Liver (tissue), 9 donors: ENCODE results near the gene TBX2. TPM values are rescaled to one million over a fixed set of nuclear protein-coding genes. Genes with fewer than 3 reads are reported as not detected.

Source experiments
- DNase-seq: peaks from one replicate; pipeline ENCODE4 v3.0.0-alpha.2; 2017; ENCODE audit warnings: low spot score
- H3K27ac ChIP-seq, 2 donors: one replicate each; pipeline ENCODE4 v1.7.0; 2013; ENCODE audit warnings: inconsistent platforms in 2 of 2, low read length in 2 of 2, control low read depth in 1 of 2, low read depth in 1 of 2, mild to moderate bottlenecking in 1 of 2
- H3K27me3 ChIP-seq, 4 donors: one replicate each; pipeline versions ENCODE4 v1.6.1 to v1.7.0; 2013; ENCODE audit warnings: low read length in 3 of 4, inconsistent platforms in 1 of 4, mild to moderate bottlenecking in 1 of 4, moderate library complexity in 1 of 4; ENCODE audit not compliant: control insufficient read depth in 4 of 4, insufficient read depth in 4 of 4
- H3K36me3 ChIP-seq, 4 donors: one replicate each; pipeline versions ENCODE4 v1.6.1 to v1.7.0; 2013; ENCODE audit warnings: low read length in 3 of 4, mild to moderate bottlenecking in 3 of 4, low read depth in 1 of 4, moderate library complexity in 1 of 4; ENCODE audit not compliant: control insufficient read depth in 4 of 4, insufficient read depth in 3 of 4
- H3K4me1 ChIP-seq, 4 donors: one replicate each; pipeline versions ENCODE4 v1.6.1 to v1.7.0; 2013; ENCODE audit warnings: low read length in 3 of 4, mild to moderate bottlenecking in 3 of 4, moderate library complexity in 1 of 4; ENCODE audit not compliant: control insufficient read depth in 4 of 4, insufficient read depth in 4 of 4
- H3K4me3 ChIP-seq, 3 donors: one replicate each; pipeline versions ENCODE4 v1.6.1 to v1.7.0; 2013; ENCODE audit warnings: low read length in 3 of 3, control low read depth in 1 of 3, low read depth in 1 of 3, mild to moderate bottlenecking in 1 of 3
- H3K9ac ChIP-seq, 2 donors: one replicate each; pipeline ENCODE4 v1.7.0; 2013; ENCODE audit warnings: low read length in 2 of 2, mild to moderate bottlenecking in 2 of 2, moderate library complexity in 2 of 2, control low read depth in 1 of 2, low read depth in 1 of 2
- H3K9me3 ChIP-seq, 4 donors: one replicate each; pipeline versions ENCODE4 v1.6.1 to v1.7.0; 2013; ENCODE audit warnings: low read length in 3 of 4; ENCODE audit not compliant: control insufficient read depth in 4 of 4
- EGR1 ChIP-seq, 2 donors: IDR thresholded peaks; 2 replicates each; pipeline ENCODE4 v1.6.1; 2016 to 2018; ENCODE audit warnings: antibody characterized with exemption in 2 of 2, low read depth in 2 of 2
- FOXA1 ChIP-seq: IDR thresholded peaks from 2 replicates; pipeline ENCODE4 v1.6.1; 2016; ENCODE audit warnings: antibody characterized with exemption
- FOXA2 ChIP-seq: IDR thresholded peaks from 2 replicates; pipeline ENCODE4 v1.6.1; 2016; ENCODE audit warnings: antibody characterized with exemption
- GABPA ChIP-seq, 2 donors: IDR thresholded peaks in 1 of 2; conservative IDR thresholded peaks in 1 of 2; 2 replicates each; pipeline ENCODE4 v1.6.1; 2016; ENCODE audit warnings: antibody characterized with exemption in 2 of 2, mild to moderate bottlenecking in 1 of 2, moderate library complexity in 1 of 2
- HNF4A ChIP-seq, 2 donors: conservative IDR thresholded peaks; 2 replicates each; pipeline ENCODE4 v1.6.1; 2016; ENCODE audit warnings: antibody characterized with exemption in 2 of 2, mild to moderate bottlenecking in 2 of 2
- HNF4G ChIP-seq: IDR thresholded peaks from 2 replicates; pipeline ENCODE4 v1.6.1; 2016; ENCODE audit warnings: antibody characterized with exemption
- JUND ChIP-seq, 2 donors: IDR thresholded peaks; 2 replicates each; pipeline ENCODE4 v1.6.1; 2016; ENCODE audit warnings: antibody characterized with exemption in 2 of 2
- NR2F2 ChIP-seq: IDR thresholded peaks from 2 replicates; pipeline ENCODE4 v1.6.1; 2016; ENCODE audit warnings: antibody characterized with exemption
- RAD21 ChIP-seq, 2 donors: IDR thresholded peaks; 2 replicates each; pipeline ENCODE4 v1.6.1; 2016; ENCODE audit warnings: antibody characterized with exemption in 2 of 2, mild to moderate bottlenecking in 2 of 2
- RXRA ChIP-seq, 2 donors: IDR thresholded peaks; 2 replicates each; pipeline ENCODE4 v1.6.1; 2017 to 2018; ENCODE audit warnings: antibody characterized with exemption in 2 of 2, mild to moderate bottlenecking in 1 of 2
- SP1 ChIP-seq: IDR thresholded peaks from 2 replicates; pipeline ENCODE4 v1.6.1; 2018; ENCODE audit warnings: antibody characterized with exemption, mild to moderate bottlenecking
- TAF1 ChIP-seq: conservative IDR thresholded peaks from 2 replicates; pipeline ENCODE4 v1.6.1; 2016; ENCODE audit warnings: antibody characterized with exemption, mild to moderate bottlenecking
- WGBS: extraction: QIAGEN DNeasy Blood & Tissue Kit; methylation state at CpG from one replicate; pipeline ENCODE4 v1.1.7; 2013; 5-methylcytosine and 5-hydroxymethylcytosine counted together
- polyA plus RNA-seq, 2 donors: library from polyadenylated mRNA; stranded (reverse) in 1 of 2; unstranded in 1 of 2; fragments of 200-250 nt in 1 of 2; fragments of >200 nt in 1 of 2; fragmentation: Nextera tagmentation in 1 of 2; extraction: Ambion mirVana in 1 of 2; gene quantifications; one replicate each; pipeline versions ENCODE4 v1.2.1 to v1.2.3, GENCODE V29; 2013 to 2015
- total RNA-seq, 2 donors: library from RNA; depleted of rRNA; stranded (reverse); fragments of >200 nt; gene quantifications; one replicate each; pipeline ENCODE4 v1.2.3, GENCODE V29; 2014
- TF ChIP-seq, protein P1 (sequence below): IDR thresholded peaks from 2 replicates; pipeline ENCODE4 v1.6.1; 2016; ENCODE audit warnings: antibody characterized with exemption
- TF ChIP-seq, protein P2 (sequence below): IDR thresholded peaks from 2 replicates; pipeline ENCODE4 v1.6.1; 2016; ENCODE audit warnings: antibody characterized with exemption
- TF ChIP-seq, protein P3 (sequence below): IDR thresholded peaks from 2 replicates; pipeline ENCODE4 v1.6.1; 2016; ENCODE audit warnings: antibody characterized with exemption
- TF ChIP-seq, protein P4 (sequence below): fragments of 150-350 bp; IDR thresholded peaks from 2 replicates; pipeline ENCODE4 v1.5.1; 2017; ENCODE audit warnings: improper control_type of control experiment, low read depth, low read length; ENCODE audit not compliant: missing input control
- donor health status: healthy.
- donor health status: healthy.
- donor health status: healthy.
- donor health status: healthy.
- donor health status: healthy.

Gene TBX2
- total and polyA plus RNA-seq, 4 donors, result 0.85 to 3.1 (median 2.5) TPM

DNA sequence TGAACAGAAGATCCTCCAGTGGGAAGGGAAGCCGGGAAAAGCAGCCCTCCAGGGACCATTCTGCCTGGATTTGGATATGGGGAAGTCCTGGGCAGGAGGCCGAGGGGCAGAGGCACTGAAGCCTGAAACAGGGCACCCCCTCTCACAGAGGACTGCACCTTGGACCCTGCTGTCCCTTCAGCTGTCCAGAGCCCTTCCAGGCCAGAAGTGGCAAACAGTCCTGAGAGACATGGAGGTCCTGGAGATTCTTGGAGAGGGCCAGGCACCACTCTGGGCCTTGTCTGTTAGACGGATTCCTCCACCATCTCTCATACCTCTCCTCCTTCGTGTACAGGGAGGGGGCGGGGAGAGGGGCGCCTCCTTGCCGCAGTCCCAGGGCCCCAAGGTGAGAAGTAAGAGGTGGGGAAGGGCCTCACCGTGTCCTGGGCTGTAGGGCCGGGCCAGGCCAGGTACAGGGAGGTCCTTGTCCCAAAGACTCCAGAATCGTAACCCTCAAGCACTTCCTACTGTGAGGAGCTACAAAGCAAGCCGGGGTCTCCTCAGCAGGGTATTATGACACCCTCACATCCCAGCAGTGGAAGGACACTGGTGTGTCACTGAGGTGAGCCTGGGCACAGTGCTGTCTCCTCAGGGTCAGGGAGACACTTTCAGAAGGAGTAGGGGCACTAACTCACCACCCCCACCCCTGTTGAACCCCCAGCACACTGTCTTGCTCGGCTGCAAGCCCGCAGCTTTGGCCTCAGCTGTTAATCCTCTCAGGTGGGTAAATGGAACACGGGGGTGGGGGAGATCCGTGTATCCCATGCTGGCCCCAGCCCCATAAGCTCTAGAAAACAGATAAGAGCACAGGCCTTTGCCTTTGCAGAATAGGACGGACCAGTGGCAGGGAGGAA lies 16.6 kb upstream of the TBX2 start:
- WGBS, result 96% methylated on average over 16 of the region's 16 CpGs
- TF ChIP-seq EGR1 (IDR thresholded peaks at IDR 0.05; ENCODE audit: low read depth in 2 of 2), result no peak
- TF ChIP-seq, protein P1, sequence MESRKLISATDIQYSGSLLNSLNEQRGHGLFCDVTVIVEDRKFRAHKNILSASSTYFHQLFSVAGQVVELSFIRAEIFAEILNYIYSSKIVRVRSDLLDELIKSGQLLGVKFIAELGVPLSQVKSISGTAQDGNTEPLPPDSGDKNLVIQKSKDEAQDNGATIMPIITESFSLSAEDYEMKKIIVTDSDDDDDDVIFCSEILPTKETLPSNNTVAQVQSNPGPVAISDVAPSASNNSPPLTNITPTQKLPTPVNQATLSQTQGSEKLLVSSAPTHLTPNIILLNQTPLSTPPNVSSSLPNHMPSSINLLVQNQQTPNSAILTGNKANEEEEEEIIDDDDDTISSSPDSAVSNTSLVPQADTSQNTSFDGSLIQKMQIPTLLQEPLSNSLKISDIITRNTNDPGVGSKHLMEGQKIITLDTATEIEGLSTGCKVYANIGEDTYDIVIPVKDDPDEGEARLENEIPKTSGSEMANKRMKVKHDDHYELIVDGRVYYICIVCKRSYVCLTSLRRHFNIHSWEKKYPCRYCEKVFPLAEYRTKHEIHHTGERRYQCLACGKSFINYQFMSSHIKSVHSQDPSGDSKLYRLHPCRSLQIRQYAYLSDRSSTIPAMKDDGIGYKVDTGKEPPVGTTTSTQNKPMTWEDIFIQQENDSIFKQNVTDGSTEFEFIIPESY, result no peak
- no peak for TF ChIP-seq TAF1
- TF ChIP-seq FOXA1, result no peak
- TF ChIP-seq GABPA (IDR thresholded peaks at IDR 0.05 in 1 of 2, conservative IDR thresholded peaks at IDR 0.05 in 1 of 2), result no peak
- no peak for TF ChIP-seq FOXA2
- TF ChIP-seq HNF4A (conservative IDR thresholded peaks at IDR 0.05), result no peak
- Histone ChIP-seq H3K9ac (no peak overlapping the region), H3K27me3 (no peaks in the 10 kb centered on the region), H3K4me3 (no peak overlapping the region), H3K9me3 (no peaks in the 10 kb centered on the region), H3K4me1 (no peaks in the 10 kb centered on the region), H3K36me3 (no peaks in the 10 kb centered on the region), H3K27ac (no peak overlapping the region)
- DNase-seq, result no peak

DNA sequence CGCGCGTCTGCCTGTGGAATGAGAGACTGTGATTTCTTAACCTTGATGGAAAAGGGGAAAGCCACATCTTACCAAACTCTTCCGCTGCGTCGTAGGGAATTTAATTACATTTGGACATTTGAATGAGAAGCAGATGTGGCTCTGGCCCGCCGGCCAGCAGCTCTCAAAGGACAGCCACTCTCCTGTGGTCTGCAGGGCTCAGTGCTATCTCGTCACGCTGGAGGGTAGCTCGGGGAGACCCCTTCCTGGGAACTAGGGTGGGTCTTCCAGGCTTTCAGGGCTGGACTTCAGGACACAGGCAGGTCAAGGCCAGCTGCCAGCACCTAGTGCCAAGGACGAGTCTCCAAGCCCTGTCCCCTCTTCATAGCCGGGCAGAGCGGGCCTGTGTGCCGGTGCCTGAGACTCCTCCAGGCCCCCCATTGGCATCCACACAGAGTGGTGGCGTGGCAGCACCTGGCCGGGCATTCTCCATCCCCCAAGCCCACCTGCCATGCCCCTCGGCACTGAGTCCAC lies 15.9 kb upstream of the TBX2 start:
- TF ChIP-seq RAD21 (IDR thresholded peaks at IDR 0.05), result no peak
- TF ChIP-seq, protein P2, sequence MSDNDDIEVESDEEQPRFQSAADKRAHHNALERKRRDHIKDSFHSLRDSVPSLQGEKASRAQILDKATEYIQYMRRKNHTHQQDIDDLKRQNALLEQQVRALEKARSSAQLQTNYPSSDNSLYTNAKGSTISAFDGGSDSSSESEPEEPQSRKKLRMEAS, result no peak
- Histone ChIP-seq H3K9ac (no peak overlapping the region), H3K4me3 (no peak overlapping the region), H3K27me3 (no peaks in the 10 kb centered on the region), H3K9me3 (no peaks in the 10 kb centered on the region), H3K27ac (no peak overlapping the region), H3K4me1 (no peaks in the 10 kb centered on the region), H3K36me3 (no peaks in the 10 kb centered on the region)
- no peak for DNase-seq
- whole genome bisulfite sequencing, result 96% methylated on average over 18 of the region's 18 CpGs

DNA sequence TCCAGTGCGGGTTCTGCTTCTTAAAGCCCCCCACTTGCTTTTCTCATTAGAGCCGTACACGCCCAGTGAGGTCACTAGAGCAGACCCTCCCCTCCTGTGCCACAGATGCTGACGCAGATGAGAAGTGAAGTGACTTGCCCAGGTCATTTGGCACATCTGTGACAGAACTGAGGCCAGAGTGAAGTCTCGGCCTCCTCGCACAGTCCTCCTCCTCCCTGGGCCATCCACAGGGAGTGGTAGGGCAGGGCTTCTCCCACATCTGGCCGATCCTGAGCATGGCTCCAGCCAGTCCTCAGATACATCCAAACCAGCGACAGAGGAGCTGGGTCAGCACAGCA lies 15.3 kb upstream of the TBX2 start:
- H3K9ac ChIP-seq, result no peak overlapping the region
- H3K4me1 ChIP-seq, result no peaks in the 10 kb centered on the region
- WGBS, result 96% methylated on average over 8 of the region's 8 CpGs
- no peak for DNase-seq
- H3K27me3 ChIP-seq, result no peaks in the 10 kb centered on the region
- no peak overlapping the region for H3K27ac ChIP-seq
- H3K36me3 ChIP-seq, result no peaks in the 10 kb centered on the region
- TF ChIP-seq, protein P3, sequence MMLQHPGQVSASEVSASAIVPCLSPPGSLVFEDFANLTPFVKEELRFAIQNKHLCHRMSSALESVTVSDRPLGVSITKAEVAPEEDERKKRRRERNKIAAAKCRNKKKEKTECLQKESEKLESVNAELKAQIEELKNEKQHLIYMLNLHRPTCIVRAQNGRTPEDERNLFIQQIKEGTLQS, result no peak
- TF ChIP-seq EGR1 (IDR thresholded peaks at IDR 0.05; ENCODE audit: low read depth in 2 of 2) (no peak), NR2F2 (no peak), RXRA (IDR thresholded peaks at IDR 0.05) (no peak), SP1 (no peak), HNF4A (conservative IDR thresholded peaks at IDR 0.05) (no peak), FOXA2 (no peak), HNF4G (no peak), TAF1 (no peak), GABPA (IDR thresholded peaks at IDR 0.05 in 1 of 2, conservative IDR thresholded peaks at IDR 0.05 in 1 of 2) (no peak), JUND (IDR thresholded peaks at IDR 0.05) (no peak)
- TF ChIP-seq, protein P1, result no peak
- TF ChIP-seq, protein P4, sequence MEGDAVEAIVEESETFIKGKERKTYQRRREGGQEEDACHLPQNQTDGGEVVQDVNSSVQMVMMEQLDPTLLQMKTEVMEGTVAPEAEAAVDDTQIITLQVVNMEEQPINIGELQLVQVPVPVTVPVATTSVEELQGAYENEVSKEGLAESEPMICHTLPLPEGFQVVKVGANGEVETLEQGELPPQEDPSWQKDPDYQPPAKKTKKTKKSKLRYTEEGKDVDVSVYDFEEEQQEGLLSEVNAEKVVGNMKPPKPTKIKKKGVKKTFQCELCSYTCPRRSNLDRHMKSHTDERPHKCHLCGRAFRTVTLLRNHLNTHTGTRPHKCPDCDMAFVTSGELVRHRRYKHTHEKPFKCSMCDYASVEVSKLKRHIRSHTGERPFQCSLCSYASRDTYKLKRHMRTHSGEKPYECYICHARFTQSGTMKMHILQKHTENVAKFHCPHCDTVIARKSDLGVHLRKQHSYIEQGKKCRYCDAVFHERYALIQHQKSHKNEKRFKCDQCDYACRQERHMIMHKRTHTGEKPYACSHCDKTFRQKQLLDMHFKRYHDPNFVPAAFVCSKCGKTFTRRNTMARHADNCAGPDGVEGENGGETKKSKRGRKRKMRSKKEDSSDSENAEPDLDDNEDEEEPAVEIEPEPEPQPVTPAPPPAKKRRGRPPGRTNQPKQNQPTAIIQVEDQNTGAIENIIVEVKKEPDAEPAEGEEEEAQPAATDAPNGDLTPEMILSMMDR, result no peak
- no peaks in the 10 kb centered on the region for H3K9me3 ChIP-seq
- H3K4me3 ChIP-seq, result no peak overlapping the region
